Occipital lobe (tissue), 2 donors: Measurements from ENCODE around the gene ZNF341. TPM values are rescaled to one million over a fixed set of nuclear protein-coding genes. Genes with fewer than 3 reads are reported as not detected.
A peak's percentile ranks its signal among the peaks of the same experiment; 100 is the strongest.
"Not testable (repeated sequence)": the region's sequence is repeated elsewhere in the genome, so short reads cannot be mapped to it uniquely, and the experiment has no call there.

Source experiments
- DNase-seq: peaks from one replicate; lab custom pipeline; 2025; lab: John Stamatoyannopoulos, UW
- total RNA-seq: library from RNA; depleted of rRNA; stranded (reverse); fragments of >200 nt; gene quantifications from one replicate; pipeline ENCODE4 v1.2.3, GENCODE V29; 2014

The ZNF341 gene
- total RNA-seq: 2.7 TPM

DNA sequence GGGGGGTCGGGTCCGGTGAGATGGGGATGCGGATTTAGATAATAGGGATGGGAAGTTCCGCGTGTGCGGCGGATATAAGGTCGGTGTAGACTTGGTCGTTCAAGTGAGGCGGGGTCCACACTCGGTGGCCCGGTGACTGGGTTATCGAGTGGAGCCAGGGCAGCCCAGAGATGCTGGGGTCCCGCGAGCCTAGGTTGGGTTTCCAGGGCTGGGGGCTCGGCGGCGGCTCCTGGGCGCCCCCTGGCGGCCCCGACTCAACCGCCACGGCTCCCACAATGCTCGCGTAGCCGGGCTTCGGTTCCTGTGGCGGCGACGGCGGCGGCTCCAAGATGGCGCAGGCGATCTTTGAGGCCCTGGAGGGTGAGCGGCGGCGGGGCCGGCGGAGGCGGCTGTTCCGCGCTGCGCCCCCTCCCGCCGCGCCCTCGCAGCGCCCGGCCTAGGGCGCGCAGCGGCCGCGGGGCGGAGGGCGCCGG lies at the start of gene ZNF341:
ZNF341 (plus strand) TSS at position 304 of the 473 bp plus-strand sequence; CDS start at position 330, 26 bp downstream.
- DNase-seq: peak; percentile 90

DNA sequence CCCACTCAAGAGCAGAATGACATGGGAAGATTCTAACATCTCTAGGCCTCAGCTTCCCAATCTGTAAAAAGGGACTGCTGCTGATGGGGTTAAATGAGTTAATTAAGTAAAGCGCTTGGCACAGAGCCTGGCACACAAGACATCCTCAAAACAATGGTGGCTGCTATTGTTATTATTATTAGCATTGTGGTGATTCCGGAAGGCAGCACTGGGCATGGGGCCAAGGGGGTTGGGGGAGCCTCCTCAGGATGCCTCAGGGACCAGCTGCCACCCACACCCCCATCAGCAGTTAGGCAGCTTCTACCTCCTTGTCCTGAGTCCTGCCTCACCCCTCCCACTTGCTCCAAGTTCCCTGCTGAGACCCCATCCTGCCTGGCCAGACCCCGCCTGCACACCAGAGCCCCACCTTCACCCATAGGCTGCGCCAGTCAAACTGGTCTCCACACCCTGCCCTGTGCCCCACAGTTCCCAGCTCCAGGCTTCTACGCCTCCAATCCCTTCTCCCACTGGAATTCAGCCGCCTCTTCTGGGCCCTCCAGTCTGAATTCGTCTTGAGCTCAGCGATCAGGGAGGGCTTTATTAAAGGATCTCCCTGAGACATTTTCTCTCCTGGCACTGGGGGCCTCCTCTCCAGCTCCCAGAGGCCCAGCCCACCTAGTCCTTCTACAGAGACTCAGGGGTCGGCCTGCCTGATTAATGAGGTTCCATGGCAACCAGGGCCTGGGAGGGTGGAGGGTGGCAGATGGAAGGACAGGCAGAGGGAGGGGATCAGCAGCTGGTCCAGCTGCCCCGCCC lies 47.1 kb upstream of the ZNF341 start:
- DNase-seq: no peak

DNA sequence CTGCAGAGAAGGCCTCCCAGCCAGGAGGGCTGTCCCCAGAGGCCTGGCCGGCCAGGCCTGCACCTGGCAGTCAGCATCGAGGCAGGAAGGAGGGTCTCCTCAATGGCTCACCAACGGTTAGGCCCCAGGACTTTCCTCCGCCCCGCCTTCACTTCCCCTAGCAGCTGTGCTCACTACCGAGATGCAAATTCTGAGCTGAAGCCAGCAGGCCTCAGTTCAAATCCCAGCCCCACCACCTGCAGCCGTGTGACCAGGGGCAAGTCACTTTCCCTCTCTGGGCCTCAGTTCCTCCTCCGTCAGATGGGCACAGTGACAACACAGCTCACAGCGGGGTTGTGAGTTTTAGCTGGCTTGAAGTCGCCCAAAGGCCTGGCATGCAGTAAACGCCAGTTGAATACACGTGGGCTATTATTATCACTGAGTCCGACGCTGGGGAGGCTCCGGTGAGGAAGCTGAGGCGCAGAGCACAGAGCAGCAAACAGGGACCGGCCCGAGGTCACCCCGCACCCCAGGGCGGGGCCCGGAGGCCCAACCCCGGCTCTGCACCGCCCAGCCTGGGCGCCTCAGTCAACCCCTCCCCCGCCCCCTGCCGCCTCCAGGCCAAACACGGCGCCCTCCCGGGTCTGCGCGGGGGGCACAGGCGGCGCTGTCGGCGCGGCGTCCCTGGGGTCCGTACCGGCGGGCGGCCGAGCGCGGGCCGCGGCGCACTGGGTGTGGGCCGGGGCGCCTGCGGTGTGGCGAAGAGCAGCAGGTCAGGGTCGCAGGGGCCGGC lies 46.3 kb upstream of the ZNF341 start:
- no peak for DNase-seq

DNA sequence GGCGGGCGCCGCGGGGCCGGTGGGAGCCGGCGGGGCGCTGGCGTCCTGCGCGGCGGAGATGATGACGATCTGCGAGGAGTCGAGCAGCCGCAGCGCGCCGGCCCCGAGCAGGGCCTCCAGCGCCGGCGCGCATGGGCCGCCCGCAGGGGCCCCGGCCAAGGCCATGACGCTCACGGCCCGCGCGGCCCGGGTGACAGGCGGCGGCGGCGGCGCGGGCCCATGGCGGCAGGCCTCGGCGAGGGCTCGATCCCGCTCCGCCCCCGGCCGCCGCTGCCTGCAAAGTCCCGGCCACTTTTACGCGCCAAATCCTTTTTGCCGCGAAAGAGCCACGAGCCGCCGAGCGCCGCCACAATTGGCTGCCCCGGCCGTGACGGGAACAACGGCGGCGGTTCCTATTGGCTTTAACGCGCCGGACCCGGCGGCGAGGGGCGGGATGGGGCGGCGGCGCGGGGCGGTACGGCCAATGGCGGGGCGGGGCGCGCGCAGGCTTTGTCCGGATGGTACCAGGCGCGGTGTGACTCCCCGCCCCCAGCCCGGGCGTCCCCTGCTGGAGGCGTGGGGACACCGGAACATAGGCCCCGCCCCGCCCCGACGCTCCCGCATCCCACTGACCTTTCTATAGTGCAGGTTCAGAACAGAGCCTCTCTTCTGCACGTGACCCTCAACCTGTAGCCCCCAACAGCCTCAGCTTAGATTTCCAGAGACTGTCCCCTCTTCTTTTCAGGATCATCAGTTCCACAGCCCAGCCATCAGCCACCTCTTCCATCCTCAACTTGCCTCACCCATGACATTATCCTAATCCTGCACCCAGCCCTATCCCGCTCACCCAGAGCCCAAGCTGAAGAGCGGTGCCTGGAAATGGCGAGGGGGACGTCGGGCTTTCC lies 45.5 kb upstream of the ZNF341 start, which contains the start of gene E2F1:
E2F1 (minus strand) TSS at position 286 of the 884 bp plus-strand sequence; CDS start at position 165, 121 bp downstream.
- peak; percentile 87 for DNase-seq

DNA sequence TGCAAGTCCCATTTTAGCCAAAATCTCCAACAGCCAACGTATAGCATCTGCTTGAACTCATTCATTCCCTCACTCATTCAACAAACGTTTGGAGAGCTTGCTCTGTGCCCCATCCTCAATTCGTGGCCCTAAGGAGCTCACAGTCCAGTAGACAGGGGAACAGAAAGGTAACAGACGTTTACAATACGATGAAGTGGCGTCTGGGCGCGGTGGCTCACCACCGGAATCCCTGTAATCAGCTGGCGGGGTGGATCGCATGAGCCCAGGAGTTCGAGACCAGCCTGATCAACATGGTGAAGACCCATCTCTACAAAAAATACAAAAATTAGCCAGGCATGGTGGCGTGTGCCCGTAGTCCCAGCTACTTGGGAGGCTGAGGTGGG lies 44.8 kb upstream of the ZNF341 start:
- no peak for DNase-seq

DNA sequence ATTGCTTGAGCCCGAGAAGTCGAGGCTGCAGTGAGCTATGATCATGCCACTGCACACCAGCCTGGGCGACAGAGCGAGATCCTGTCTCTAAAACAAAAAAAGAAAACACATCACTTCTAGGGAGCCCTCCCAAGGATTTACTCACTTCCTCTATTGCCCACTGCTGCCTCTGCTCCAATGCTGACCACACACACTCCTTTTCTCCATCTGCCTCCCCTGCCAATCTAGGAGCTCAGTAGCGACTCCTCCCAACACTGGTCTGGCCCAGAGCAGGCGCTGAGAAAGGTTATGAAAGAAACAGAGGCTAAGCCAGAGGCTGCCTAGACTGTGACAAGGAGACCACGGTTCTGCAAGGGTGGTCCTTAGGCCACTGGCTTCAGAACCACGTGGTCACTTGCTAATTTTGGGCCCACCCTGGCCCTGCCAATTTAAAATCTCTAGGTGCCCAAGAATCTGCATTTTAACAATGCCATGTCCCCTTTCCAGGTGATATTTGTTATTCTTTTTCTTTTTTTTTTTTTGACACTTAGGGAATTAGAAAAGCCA lies 44.4 kb upstream of the ZNF341 start:
- DNase-seq: no peak

DNA sequence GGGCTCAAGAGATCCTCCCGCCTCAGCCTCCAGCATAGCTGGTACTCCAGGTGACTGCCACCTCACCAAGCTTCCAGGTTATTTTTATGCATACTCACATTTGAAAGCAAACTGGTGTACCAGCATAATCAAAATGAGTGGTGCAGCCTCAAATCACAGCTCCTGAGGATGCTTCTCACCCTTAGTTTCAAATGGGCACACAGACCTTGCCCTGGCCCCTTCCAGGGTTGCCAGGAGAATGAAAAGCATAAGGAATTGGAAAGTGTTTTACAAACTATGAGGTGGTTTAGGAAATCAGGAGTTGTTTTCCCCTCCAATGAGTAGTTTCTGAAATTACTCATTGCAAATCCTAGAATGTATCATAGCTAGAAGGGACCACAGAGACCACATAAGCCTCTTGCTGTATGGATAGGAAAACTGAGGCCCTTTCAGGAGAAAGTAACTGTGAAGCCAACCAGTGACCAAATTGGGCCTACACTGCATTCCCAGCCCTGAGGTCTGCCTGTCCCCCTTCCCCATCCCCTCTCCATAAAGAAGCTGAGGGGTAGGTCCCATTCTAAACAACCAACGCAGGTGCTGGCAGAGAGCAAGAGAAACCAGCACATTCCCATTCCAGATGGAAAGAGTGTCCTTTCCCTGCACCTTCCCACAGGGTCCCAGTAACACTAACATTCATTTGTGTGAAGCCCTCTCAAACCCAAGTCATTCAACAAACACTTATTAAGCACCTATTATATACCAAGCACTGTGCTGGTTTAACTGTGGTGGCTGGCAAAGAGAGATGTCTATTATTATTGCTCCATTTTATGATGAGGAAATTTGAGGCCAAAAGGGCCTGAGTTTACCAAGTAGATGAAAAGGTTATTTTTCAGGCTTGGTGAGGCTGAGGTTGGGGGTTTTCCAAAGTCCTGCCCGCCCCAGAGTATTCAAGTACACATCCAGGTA lies 43.5 kb upstream of the ZNF341 start:
- no peak for DNase-seq

DNA sequence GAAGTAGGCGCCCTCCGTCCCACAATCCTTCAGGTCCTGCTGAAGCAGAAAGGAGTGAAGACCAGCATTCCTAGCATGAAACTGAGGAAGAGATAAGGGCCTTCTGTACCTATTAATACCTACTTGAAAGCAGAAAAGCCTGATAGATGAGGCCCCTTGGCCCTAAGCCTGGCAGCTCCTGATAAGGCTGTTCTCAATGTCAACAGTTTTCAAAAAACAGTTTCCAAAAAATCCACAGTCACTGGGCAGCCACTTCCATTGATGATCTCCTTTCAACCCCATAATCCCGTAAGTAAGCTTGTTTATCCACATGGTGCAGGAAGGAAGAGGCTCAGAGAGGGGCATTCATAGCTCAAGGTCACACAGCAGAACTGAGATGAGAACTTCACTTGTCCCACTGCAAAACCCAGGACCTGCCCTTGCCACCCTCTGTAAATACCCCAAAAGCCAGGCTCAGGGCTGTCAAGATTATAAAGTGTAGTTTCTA lies 42.8 kb upstream of the ZNF341 start:
- DNase-seq: no peak

DNA sequence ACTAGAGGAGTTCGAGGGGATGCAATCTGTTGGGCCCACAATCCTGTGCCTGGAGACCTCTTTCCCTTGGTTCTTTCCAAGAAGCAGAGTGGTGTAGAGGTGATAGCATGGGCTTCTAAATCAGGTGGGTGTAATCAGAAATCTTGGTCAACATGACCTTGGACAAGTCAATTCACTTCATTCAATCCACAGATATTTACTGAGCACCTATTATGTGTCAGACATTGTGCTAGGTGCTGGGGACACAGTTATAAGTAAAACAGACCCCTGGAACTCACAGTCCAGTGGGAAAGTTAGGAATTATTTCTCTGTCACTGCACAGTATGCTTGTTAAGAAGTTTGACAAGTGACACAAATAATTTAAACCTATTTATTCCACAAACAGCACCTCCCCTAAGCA lies 42.3 kb upstream of the ZNF341 start:
- DNase-seq: no peak

DNA sequence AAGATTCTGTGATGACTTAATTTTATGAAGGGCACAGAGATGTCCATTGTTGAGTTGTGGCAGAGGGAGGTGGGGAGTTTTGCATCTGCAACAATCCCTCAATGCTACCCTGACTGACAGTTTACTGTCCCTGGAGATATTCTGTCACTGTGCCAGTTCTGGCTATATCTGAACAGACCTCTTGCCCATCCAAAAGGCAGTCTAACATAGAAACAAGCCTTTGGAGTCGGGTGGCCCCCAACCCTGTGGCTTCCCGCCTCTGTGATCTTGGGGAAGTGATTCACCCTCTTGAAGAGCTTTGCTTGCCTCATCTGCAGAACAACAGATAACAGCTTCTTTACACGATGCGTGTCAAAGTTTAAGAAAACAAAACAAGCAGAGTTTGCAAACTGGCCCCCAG lies 41.8 kb upstream of the ZNF341 start:
- no peak for DNase-seq

DNA sequence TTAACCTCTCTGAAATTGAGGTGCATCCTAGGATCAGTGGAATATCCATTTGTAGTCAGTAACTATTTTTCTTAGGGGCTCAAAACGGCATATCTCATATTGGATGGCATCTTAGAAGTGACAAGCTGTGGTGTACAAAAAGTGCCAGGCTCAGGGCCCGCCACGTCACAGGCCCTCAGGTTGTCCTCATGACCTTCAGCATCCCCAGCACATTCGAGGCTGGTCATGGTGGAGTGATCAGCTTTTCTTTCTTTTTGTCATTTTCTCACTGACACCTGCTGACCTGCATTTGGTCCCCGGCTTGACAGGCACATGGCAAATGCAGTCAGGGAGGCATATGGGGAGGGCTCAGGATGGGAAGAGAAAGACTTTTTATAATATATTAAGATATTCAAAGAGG lies 38.5 kb upstream of the ZNF341 start:
- no peak for DNase-seq

DNA sequence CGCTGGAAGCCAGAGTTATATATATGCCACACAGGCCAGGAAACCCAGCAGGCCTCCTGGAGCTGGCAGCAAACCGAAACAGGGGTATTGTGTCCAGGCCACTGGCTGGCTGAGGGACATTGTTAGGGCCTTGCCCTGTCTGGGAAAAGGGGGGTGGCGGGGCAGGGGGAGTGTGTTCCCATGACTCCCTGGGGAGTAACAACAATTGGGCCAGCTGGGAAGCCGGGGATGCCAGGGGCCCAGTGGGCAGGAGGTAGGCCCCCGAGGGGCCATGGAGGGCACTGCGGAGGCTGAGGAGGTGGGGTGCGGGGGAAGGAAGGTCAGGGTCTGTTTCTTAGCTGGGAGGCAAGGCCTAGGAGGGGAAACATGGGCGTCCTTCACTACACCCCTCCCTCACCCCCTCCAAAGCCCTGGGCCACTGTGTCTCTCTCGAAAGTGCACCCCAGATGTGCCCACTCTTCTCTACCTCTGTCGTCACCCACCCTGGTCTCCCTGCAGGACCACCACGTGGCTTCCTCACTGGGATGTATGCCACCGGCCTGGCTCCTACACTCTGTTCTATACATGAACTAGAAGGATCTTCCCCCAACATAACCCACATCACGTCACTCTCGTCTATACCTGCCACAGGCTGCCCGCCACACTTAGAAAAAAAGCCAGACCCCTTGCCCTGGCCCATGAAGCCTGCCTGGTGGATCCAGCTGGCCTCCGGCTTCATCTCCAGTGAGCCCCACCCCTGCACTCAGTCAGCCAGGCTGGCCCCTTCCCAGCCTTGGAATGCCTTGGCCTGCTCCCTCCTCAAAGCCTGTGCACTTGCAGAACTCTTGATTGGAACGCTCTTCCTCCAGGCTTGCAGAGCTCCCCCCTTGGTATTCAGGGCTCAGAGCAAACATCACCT lies 37.8 kb upstream of the ZNF341 start:
- peak; percentile 46 for DNase-seq

DNA sequence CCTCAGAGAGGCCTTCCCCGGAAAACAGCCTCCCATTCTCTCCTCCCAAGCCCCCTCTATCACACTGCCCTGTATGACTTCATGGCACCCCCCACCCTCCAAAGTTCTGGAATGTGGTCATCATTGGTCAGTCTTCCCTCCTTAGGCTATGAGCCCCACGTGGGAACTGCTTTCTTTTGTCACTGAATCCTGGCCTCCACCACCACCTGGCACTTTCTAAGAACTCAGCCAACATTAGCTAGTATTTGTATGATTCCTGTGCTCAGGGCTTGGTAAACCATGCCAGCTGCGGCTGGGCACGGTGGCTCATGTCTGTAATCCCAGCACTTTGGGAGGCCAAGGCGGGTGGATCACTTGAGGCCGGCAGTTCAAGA lies 37.2 kb upstream of the ZNF341 start:
- no peak for DNase-seq

DNA sequence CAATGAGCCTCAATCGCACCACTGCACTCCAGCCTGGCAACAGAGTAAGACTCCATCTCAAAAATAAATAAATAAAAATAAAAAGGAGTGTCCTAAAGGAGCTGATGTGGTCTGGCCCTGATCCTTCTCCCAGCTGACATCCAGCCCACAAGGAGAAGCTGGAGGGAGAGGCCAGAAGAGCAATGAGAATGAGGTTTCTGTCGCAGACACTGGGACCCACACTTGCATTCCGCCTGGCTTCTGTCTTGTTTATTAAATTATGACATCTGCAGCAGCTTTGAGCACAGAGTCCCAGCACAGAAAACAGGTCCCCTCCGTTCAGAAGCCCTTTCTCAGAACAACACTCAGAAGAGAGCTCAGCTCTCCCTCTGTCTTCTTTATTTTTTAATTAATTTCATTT lies 35.3 kb upstream of the ZNF341 start:
- DNase-seq: no peak

DNA sequence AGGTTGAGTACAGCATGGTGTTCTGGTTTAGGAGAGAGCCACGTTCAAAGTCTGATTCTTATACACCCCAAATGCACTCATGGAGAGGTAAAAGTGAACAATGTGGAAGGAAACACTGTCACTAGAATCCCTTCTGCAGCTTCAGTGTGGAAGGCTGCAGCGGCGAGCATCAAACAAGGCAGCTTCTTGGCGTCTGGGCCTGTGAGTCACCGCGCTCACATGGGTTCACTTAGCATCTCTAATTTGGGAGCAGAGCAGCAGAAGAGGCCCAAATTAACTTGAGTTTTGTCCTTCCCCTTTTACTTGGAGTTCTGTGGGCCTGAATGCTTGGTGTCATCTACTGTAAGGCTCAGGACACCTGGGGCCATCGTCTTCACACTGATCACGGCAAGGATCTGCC lies 34.7 kb upstream of the ZNF341 start:
- DNase-seq: peak; percentile 82

DNA sequence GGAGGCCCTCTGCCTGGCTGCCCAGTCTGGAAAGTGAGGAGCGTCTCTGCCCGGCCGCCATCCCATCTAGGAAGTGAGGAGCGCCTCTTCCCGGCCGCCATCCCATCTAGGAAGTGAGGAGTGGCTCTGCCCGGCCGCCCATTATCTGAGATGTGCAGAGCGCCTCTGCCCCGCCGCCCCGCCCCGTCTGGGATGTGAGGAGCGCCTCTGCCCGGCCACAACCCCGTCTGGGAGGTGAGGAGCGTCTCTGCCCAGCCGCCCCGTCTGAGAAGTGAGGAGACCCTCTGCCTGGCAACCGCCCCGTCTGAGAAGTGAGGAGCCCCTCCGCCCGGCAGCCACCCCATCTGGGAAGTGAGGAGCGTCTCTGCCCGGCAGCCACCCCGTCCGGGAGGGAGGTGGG lies 32.8 kb upstream of the ZNF341 start:
- DNase-seq: not testable (repeated sequence)

DNA sequence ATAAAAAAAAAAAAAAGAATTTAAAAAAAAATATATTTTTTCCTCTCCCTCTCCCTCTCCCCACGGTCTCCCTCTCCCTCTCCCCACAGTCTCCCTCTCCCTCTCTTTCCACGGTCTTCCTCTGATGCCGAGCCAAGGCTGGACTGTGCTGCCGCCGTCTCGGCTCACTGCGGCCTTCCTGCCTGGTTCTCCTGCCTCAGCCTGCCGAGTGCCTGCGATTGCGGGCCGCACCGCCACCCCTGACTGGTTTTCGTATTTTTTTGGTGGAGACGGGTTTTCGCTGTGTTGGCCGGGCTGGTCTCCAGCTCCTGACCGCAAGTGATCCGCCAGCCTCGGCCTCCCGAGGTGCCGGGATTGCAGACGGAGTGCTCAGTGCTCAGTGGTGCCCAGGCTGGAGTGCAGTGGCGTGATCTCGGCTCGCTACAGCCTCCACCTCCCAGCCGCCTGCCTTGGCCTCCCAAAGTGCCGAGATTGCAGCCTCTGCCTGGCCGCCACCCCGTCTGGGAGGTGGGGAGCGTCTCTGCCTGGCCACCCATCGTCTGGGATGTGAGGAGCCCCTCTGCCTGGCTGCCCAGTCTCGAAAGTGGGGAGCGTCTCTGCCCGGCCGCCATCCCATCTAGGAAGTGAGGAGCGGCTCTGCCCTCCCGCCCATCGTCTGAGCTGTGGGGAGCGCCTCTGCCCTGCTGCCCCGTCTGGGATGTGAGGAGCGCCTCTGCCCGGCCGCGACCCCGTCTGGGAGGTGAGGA lies 30.9 kb upstream of the ZNF341 start:
- DNase-seq: not testable (repeated sequence)
